Lower lobe of right lung (tissue), 2 donors: ENCODE data around the gene ZMYM4. TPM values are rescaled to one million over a fixed set of nuclear protein-coding genes. Genes with fewer than 3 reads are reported as not detected.

Source experiments
- ATAC-seq, 2 donors: fragments of 200-7000 bp; cut with Tn5 transposase; one replicate each; pipeline ENCODE4 v1.9.1; 2020 to 2022; ENCODE audit warnings: mild to moderate bottlenecking in 2 of 2, moderate library complexity in 2 of 2
- DNase-seq: peaks from one replicate; pipeline ENCODE4 v3.0.0-alpha.2; 2020
- H3K27ac ChIP-seq: fragments of 200-600 bp; one replicate; pipeline ENCODE4 v1.8.0; 2022
- H3K27me3 ChIP-seq: fragments of 200-600 bp; one replicate; pipeline ENCODE4 v1.8.0; 2022; ENCODE audit warnings: low read depth
- H3K36me3 ChIP-seq: fragments of 200-600 bp; one replicate; pipeline ENCODE4 v1.8.0; 2022; ENCODE audit warnings: mild to moderate bottlenecking
- H3K4me1 ChIP-seq: fragments of 200-600 bp; one replicate; pipeline ENCODE4 v1.8.0; 2022
- H3K4me3 ChIP-seq: fragments of 200-600 bp; one replicate; pipeline ENCODE4 v1.8.0; 2022; ENCODE audit warnings: mild to moderate bottlenecking
- H3K9me3 ChIP-seq: fragments of 200-600 bp; one replicate; pipeline ENCODE4 v1.8.0; 2022
- intact Hi-C: fragments of 100-400 bp; cut with DNase I; formaldehyde crosslinking; loops from one replicate; pipeline ENCODE4 v1.11.0; 2022
- total RNA-seq: library from RNA; stranded (reverse); fragmentation: NEBNext Ultra II Directional; extraction: Animal tissue kit (Norgen Biotek cat#: 25700); gene quantifications from one replicate; pipeline ENCODE4 v1.2.1, GENCODE V29; 2021
- TF ChIP-seq, protein P1 (sequence below): fragments of 200-600 bp; IDR thresholded peaks from one replicate; pipeline ENCODE4 v1.8.0; 2022; ENCODE audit warnings: antibody characterized with exemption, mild to moderate bottlenecking
- donor health status: DM: no; HTN: yes; CAD: no; lungs with severe emphysema.

The ZMYM4 gene
- total RNA-seq, 1 donor from 2014 or later: 48.4 TPM

DNA sequence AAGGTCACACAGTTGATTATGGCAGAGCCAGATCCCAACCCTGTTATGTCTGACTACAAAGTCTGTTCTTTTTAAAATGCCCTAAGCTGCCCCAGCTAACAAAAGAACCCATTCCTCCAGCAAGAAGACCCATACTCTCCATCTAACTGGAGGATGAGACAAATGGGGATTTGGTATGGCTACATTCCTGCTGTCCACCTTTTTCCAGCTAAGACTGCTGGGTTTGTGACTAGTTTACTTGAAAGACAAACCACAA is 175.9 kb downstream of the ZMYM4 start:
- Histone ChIP-seq H3K9me3 (no peaks in the 10 kb centered on the region), H3K4me1 (peaks cover 26% of the 10 kb centered on the region), H3K4me3 (no peak overlapping the region), H3K36me3 (peaks cover 99% of the 10 kb centered on the region), H3K27me3 (no peaks in the 10 kb centered on the region), H3K27ac (no peak overlapping the region)
- ATAC-seq (no peak), DNase-seq (no peak)
- TF ChIP-seq, protein P1, sequence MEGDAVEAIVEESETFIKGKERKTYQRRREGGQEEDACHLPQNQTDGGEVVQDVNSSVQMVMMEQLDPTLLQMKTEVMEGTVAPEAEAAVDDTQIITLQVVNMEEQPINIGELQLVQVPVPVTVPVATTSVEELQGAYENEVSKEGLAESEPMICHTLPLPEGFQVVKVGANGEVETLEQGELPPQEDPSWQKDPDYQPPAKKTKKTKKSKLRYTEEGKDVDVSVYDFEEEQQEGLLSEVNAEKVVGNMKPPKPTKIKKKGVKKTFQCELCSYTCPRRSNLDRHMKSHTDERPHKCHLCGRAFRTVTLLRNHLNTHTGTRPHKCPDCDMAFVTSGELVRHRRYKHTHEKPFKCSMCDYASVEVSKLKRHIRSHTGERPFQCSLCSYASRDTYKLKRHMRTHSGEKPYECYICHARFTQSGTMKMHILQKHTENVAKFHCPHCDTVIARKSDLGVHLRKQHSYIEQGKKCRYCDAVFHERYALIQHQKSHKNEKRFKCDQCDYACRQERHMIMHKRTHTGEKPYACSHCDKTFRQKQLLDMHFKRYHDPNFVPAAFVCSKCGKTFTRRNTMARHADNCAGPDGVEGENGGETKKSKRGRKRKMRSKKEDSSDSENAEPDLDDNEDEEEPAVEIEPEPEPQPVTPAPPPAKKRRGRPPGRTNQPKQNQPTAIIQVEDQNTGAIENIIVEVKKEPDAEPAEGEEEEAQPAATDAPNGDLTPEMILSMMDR: no peak
- intact Hi-C loops: no loop called here

DNA sequence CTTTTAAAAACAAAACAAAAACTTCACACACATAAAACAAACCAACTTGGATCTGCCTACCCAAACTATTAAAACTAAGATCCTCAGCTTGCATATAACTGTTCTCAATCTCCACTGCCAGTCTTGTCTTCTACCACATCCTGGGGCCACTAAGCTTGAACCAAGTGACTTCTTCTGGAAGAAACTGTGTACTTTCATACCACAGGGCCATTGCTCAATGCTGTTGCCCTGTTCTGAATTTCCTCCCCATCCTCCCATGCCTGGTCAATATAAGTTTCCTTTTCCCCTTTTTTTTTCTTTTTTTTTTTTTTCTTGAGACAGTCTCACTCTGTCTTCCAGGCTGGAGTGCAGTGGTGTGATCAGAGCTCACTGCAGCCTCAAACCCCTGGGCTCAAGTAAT is 178.8 kb downstream of the ZMYM4 start:
- Histone ChIP-seq H3K9me3 (no peaks in the 10 kb centered on the region), H3K36me3 (peaks cover 91% of the 10 kb centered on the region), H3K4me3 (no peak overlapping the region), H3K4me1 (peaks cover 40% of the 10 kb centered on the region), H3K27me3 (no peaks in the 10 kb centered on the region), H3K27ac (no peak overlapping the region)
- intact Hi-C loops: no loop called here
- DNase-seq (no peak), ATAC-seq (peak in 1 of 2 donors; percentile 4)
- TF ChIP-seq, protein P1: no peak

DNA sequence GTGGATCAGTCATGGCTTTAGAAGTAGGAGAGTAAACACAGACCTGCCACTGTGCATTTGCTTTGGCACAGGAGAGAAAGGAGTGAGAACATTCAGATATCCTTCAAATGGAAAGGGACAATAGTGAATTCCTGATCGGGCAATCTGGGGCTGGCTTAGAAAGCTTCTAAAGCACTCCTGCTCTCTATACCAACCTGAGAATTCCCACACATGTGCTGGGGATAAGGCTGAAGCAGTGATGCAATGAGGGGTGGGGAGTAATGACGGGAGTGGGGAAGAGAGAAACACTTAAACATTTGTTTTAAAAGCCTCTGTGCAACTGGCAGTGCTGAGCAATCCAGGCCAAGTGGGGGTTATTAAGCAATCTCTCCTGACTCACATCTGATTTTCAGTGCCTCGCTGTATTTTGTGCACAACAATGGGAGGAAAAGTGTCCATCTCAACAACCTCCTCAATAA is 179.9 kb downstream of the ZMYM4 start:
- ATAC-seq (peak; percentile 85 to 86), DNase-seq (no peak)
- peaks cover 86% of the 10 kb centered on the region for H3K36me3 ChIP-seq
- peaks cover 51% of the 10 kb centered on the region for H3K4me1 ChIP-seq
- intact Hi-C loops: no loop called here
- no peaks in the 10 kb centered on the region for H3K27me3 ChIP-seq
- H3K9me3 ChIP-seq: no peaks in the 10 kb centered on the region
- H3K4me3 ChIP-seq: no peak overlapping the region
- peak overlapping the region; percentile 48 for H3K27ac ChIP-seq
- TF ChIP-seq, protein P1: no peak

DNA sequence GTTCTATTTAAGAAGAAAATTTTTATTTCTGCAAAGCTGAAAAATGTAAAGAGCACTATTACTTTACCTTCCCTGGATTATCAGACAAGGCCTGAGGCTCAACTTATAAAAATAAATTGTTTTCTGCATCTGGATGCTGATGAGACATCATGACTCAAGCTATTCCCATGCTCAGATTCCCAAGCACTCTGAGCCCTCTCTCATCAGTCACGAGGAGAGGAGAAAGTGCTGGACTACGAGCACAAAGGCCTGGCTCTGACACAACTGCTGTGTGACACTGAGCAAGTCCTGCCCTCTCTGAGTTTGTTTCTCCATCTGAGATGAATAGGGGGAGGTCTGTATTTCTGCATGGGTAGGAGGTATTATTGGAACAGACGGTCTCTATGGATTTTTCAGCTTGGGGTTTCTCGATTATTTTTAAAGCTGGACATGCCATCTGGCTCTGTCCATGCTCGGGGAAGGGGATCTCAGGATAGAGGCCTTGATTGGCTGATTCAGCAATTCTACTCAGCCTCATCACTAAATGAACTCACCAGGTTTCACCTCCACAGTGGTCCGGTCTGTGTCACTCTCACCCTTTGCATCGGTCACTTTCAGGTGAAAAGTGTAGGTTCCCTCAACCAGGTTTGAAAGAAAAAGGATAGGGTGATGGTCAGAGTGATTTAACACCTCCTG is 181.0 kb downstream of the ZMYM4 start:
- Histone ChIP-seq H3K9me3 (no peaks in the 10 kb centered on the region), H3K36me3 (peaks cover 85% of the 10 kb centered on the region), H3K27ac (no peak overlapping the region), H3K4me1 (peaks cover 55% of the 10 kb centered on the region), H3K4me3 (no peak overlapping the region), H3K27me3 (no peaks in the 10 kb centered on the region)
- TF ChIP-seq, protein P1: no peak
- no peak for DNase-seq
- intact Hi-C loops: loop anchor here (10.0 kb wide), 1 partner anchor 105 kb away; the partner anchor contains the start of genes KIAA0319L and NCDN
- ATAC-seq: no peak

DNA sequence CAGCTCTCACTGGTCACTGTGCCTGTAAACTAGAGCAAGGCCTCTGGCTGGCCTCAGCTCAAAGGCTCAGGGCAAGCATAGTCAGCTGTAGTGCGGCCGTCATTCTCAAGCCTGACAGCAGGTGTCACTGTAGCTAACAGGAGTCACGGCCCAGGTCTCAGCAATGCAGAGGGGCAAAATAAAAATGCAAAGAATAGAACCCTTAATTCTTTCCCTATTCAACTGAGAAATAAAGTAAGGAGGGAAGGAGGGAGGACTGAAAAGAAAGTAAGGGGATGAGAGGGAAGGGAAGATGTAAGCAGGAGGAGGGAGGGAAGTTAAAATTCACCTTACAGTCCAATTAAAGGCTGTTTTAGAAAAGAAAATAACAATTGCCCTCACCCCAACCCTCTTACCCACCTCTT is 182.6 kb downstream of the ZMYM4 start:
- no peaks in the 10 kb centered on the region for H3K27me3 ChIP-seq
- TF ChIP-seq, protein P1: peak; percentile 88
- H3K9me3 ChIP-seq: no peaks in the 10 kb centered on the region
- H3K4me3 ChIP-seq: no peak overlapping the region
- H3K36me3 ChIP-seq: peaks cover 80% of the 10 kb centered on the region
- peaks cover 62% of the 10 kb centered on the region for H3K4me1 ChIP-seq
- ATAC-seq (peak; percentile 88), DNase-seq (peak; percentile 86)
- H3K27ac ChIP-seq: peak overlapping the region; percentile 57
- intact Hi-C loops: loop anchor here (10.0 kb wide), 1 partner anchor 104 kb away; the partner anchor contains the start of genes KIAA0319L and NCDN
